ENCODE measurements around the gene ERCC2. TPM values are rescaled to one million over a fixed set of nuclear protein-coding genes. Genes with fewer than 3 reads are reported as not detected.
"Not testable (repeated sequence)": the region's sequence is repeated elsewhere in the genome, so short reads cannot be mapped to it uniquely, and the experiment has no call there.

The ERCC2 gene
- total RNA-seq, 3 donors from 2014 or later: 6.4 to 11.5 (median 9.5) TPM

- peaks cover 0 to 11% of the 10 kb centered on the region in 2 donors for H3K27me3 ChIP-seq
- H3K4me3 ChIP-seq: no peak overlapping the region
- intact Hi-C loops (cut with DNase I; ENCODE audit: low total_unique reads): no loop called here
- no peaks in the 10 kb centered on the region for H3K9me3 ChIP-seq
- no peaks in the 10 kb centered on the region for H3K36me3 ChIP-seq
- H3K27ac ChIP-seq: no peak overlapping the region
- H3K4me1 ChIP-seq: no peaks in the 10 kb centered on the region
- DNase-seq (ENCODE audit: low spot score in 2 of 2): no peak
- TF ChIP-seq CTCF (IDR thresholded peaks at IDR 0.05) (no peak), POLR2A (IDR thresholded peaks at IDR 0.05) (no peak), POLR2AphosphoS5 (IDR thresholded peaks at IDR 0.05) (no peak)
These were observed 30.7 kb downstream of the ERCC2 start for GRCh38 chr19:45339629-45340028.

GRCh38 chr19:45336696-45337251 is 33.6 kb downstream of the ERCC2 start:
- TF ChIP-seq POLR2AphosphoS5 (IDR thresholded peaks at IDR 0.05) (no peak), POLR2A (IDR thresholded peaks at IDR 0.05) (no peak), CTCF (IDR thresholded peaks at IDR 0.05) (no peak)
- Histone ChIP-seq H3K9me3 (no peaks in the 10 kb centered on the region), H3K27me3 (peaks cover 0 to 11% of the 10 kb centered on the region in 2 donors), H3K4me3 (no peak overlapping the region), H3K4me1 (no peaks in the 10 kb centered on the region), H3K36me3 (no peaks in the 10 kb centered on the region), H3K27ac (no peak overlapping the region)
- no peak for DNase-seq (ENCODE audit: low spot score in 2 of 2)
- intact Hi-C loops (cut with DNase I; ENCODE audit: low total_unique reads): no loop called here

GRCh38 chr19:45334881-45335280 is 35.5 kb downstream of the ERCC2 start:
- DNase-seq (ENCODE audit: low spot score in 2 of 2); H3K4me1 ChIP-seq; H3K27ac ChIP-seq; H3K36me3 ChIP-seq; H3K27me3 ChIP-seq; H3K9me3 ChIP-seq; H3K4me3 ChIP-seq; intact Hi-C loops (cut with DNase I; ENCODE audit: low total_unique reads): not testable (repeated sequence)

GRCh38 chr19:45333609-45334303 is 36.6 kb downstream of the ERCC2 start:
- TF ChIP-seq POLR2A (IDR thresholded peaks at IDR 0.05) (no peak), CTCF (IDR thresholded peaks at IDR 0.05) (no peak), POLR2AphosphoS5 (IDR thresholded peaks at IDR 0.05) (no peak)
- intact Hi-C loops (cut with DNase I; ENCODE audit: low total_unique reads): no loop called here
- Histone ChIP-seq H3K27me3 (no peaks in the 10 kb centered on the region), H3K27ac (no peak overlapping the region), H3K4me3 (no peak overlapping the region), H3K4me1 (no peaks in the 10 kb centered on the region), H3K9me3 (no peaks in the 10 kb centered on the region), H3K36me3 (no peaks in the 10 kb centered on the region)
- DNase-seq (ENCODE audit: low spot score in 2 of 2): no peak

GRCh38 chr19:45331411-45331810 is 39.0 kb downstream of the ERCC2 start:
- intact Hi-C loops (cut with DNase I; ENCODE audit: low total_unique reads): no loop called here
- Histone ChIP-seq H3K27ac (no peak overlapping the region), H3K4me3 (no peak overlapping the region), H3K36me3 (no peaks in the 10 kb centered on the region), H3K27me3 (no peaks in the 10 kb centered on the region), H3K9me3 (no peaks in the 10 kb centered on the region), H3K4me1 (no peaks in the 10 kb centered on the region)
- TF ChIP-seq POLR2AphosphoS5 (IDR thresholded peaks at IDR 0.05): no peak
- TF ChIP-seq CTCF (IDR thresholded peaks at IDR 0.05): no peak
- TF ChIP-seq POLR2A (IDR thresholded peaks at IDR 0.05): no peak
- no peak for DNase-seq (ENCODE audit: low spot score in 2 of 2)
